ENCODE data around the gene HS6ST1.

Gene HS6ST1

GRCh38 chr2:128311755-128312341 lies 6.8 kb downstream of the HS6ST1 start:
- no peak for FAIRE-seq

DNA sequence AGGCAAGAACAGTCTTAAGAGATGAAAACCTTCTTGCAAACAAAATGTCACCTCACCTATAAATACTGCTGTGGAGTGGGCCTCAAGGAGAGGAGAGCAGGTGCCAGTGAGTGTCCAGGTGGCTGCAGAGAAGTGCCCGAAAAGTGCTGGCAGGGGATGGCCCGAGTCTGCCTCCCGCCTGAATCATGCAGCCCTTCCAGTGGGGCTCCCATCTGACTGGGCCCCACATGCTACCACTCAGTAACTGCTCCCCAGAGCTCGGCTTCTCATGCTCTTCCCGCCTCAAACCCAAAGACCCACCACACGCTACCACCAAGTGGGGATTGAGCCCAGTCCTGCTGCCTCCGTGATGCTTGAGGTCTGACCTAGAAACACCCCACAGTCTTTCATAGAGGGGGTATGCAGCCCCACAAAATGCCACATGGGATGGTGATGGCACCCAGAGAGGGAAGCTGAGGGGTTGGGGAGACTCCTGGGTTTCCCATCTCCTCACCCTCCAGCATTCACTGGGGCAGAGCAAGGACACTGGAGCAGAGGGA lies 7.4 kb downstream of the HS6ST1 start:
- DNase-seq (ENCODE audit: extremely low spot score, insufficient read length, low read depth) (no peak), FAIRE-seq (no peak)

More at GRCh38 chr2:128311755-128312341, 6.8 kb downstream of the HS6ST1 start:
- DNase-seq (ENCODE audit: extremely low spot score, insufficient read length, low read depth), result no peak

DNA sequence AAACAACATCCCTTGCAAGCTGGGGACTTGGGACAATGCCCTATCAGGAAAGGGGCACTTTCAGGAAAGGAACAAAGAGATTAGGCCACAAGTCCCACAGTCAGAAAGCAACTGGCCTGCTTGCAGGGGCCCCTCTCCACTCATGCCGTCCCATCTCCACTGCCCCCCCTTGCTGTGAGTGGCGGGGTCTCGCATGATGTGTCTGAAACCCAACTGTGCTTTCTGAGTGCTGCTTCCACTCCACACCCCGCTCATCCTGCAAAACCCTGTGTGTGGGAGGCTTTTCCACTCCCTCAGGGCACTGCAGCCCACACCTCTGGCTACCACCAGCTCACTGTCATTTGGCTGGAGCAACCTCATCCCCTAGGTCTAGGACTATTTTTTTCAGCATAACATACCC lies 7.9 kb downstream of the HS6ST1 start:
- DNase-seq (ENCODE audit: extremely low spot score, insufficient read length, low read depth) (no peak), FAIRE-seq (no peak)

- DNase-seq (ENCODE audit: extremely low spot score, insufficient read length, low read depth) (no peak), FAIRE-seq (no peak)
Measured at GRCh38 chr2:128310094-128310716, 8.5 kb downstream of the HS6ST1 start.

DNA sequence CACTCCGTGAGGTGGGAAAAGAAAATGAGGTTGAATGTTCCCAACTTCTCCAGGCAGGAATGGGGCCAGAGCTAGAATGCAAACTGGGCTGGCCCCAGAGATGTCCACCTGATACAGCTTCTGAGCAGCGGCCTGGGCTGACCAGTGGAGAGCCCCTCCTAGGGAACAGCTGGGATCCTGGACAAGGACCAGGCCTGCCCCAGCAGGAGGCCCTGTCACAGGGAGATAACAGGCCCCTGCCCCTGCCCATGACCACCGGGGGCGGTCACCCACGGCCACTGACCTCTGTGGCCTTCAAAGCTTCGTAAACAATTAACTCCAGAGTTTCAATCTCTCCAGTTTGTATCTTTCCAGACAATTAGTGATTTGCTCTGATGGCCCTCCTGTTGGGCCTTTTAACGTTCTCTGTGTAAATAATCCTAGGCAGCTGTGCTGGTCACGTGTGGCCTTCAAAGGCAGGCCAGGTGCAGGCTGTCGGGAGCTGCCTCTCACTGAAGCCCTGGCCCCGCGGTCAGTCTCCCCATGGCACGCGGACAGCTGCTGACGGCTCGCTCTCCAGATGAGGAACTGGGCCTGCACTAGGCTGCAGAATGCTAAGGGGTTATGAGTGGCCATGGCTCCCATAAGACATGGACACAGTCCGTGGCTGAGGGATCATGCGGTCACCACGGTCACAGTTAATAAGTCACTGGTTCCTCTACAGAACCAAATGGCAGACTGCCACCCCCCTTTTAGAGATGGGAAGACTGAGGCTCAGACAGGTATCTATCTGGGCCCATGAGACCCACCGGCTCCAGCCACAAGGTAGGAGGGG lies 9.2 kb downstream of the HS6ST1 start:
- DNase-seq (ENCODE audit: extremely low spot score, insufficient read length, low read depth) (no peak), FAIRE-seq (no peak)

DNA sequence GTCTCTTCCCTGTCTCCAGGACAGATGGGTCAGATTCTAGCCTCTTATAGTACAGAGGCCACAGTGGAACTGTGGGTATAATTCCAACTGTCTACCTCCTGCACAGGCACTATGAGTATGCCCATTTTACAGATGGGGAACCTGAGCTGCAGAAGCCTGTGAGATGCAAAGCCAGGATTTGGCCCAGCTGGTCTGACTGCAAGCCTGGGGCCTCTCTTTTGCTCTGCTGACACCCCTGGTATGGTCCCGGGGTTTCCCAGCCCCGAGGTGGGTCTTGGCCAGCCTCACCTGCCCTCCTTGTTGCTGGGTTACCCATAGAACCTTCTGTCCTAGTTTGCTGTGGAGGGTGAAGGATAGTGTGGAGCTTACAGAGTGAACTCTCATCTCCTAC lies 9.8 kb downstream of the HS6ST1 start:
- no peak for FAIRE-seq
- no peak for DNase-seq (ENCODE audit: extremely low spot score, insufficient read length, low read depth)

GRCh38 chr2:128308284-128308731 lies 10.4 kb downstream of the HS6ST1 start:
- no peak for FAIRE-seq
- no peak for DNase-seq (ENCODE audit: extremely low spot score, insufficient read length, low read depth)

GRCh38 chr2:128307595-128307994 lies 11.1 kb downstream of the HS6ST1 start:
- FAIRE-seq (no peak), DNase-seq (ENCODE audit: extremely low spot score, insufficient read length, low read depth) (no peak)

GRCh38 chr2:128306931-128307460 lies 11.7 kb downstream of the HS6ST1 start:
- DNase-seq (ENCODE audit: extremely low spot score, insufficient read length, low read depth) (no peak), FAIRE-seq (no peak)

- no peak for DNase-seq (ENCODE audit: extremely low spot score, insufficient read length, low read depth)
- no peak for FAIRE-seq
Measured at GRCh38 chr2:128306081-128306930, 12.4 kb downstream of the HS6ST1 start.

DNA sequence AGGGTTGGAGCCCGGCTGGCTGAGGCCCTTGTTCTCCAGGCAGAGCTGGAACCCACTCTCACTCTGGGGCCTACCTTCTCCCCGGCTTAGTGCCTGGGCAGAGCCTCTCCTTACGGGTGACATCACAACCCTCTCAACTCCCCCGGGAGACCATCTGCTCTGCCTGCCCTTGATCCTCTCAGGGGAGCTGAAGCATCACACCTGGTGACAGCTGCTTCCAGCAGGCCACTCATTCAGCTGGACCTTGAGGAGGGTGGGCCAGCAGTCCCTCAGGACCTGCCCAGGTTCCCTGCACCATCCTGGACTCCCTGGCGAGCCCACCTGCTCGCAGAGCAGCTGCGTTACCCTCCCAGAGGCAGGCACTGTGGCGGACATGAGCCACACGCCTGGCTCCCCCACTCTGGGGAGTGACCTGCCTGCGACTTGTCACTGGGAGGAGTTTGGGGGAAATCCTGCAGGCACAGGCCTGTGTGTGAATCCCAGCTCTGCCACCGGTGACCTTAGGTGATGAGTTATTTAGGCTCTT lies 13.1 kb downstream of the HS6ST1 start:
- FAIRE-seq (no peak), DNase-seq (ENCODE audit: extremely low spot score, insufficient read length, low read depth) (peak; percentile 44)

DNA sequence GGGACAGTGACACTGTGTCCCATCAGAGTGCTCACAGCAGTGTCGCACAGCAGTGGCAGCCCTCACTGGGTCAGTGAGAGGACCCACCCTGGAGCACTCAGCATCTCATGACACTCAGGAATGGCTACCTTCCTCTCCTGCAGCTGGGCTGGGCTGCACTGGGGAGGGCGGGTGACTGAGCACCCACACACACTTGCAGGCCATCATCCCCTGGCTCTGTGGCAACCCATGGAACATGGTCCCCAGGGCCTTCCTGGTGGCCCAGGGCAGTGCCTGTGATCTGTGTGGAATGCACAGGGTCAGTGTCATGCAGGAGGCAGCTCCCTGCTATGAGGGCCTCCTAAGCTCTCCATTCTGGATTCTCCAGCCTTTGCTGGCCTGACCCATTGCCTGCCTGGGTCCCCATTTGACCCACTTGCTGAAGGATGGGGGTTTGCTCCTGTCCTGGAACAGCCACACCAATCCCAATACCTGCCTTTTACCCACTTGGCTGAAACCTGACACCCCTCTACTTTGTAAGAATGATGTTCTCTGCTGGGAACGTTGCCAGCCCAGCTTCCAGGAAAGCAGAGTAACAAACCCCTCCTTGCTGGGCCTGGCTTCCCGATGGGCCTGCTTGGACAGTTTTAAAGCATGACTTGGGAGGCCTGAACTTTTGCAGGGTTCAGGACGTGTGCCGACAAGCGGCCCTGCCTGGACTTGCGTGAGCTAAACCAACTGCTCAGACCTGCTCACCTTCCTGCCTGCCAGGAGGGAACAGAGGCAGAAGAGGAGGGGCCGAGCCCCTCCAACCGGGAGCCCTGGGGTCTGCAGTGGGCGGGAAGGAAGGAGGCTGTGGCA lies 13.7 kb downstream of the HS6ST1 start:
- no peak for FAIRE-seq

GRCh38 chr2:128304330-128304714 lies 14.3 kb downstream of the HS6ST1 start:
- DNase-seq (ENCODE audit: extremely low spot score, insufficient read length, low read depth), result no peak
- no peak for FAIRE-seq

More for the DNA sequence above, 13.7 kb downstream of the HS6ST1 start:
- DNase-seq (ENCODE audit: extremely low spot score, insufficient read length, low read depth), result no peak

- FAIRE-seq, result no peak
Measured at GRCh38 chr2:128303911-128304310, 14.8 kb downstream of the HS6ST1 start.

DNA sequence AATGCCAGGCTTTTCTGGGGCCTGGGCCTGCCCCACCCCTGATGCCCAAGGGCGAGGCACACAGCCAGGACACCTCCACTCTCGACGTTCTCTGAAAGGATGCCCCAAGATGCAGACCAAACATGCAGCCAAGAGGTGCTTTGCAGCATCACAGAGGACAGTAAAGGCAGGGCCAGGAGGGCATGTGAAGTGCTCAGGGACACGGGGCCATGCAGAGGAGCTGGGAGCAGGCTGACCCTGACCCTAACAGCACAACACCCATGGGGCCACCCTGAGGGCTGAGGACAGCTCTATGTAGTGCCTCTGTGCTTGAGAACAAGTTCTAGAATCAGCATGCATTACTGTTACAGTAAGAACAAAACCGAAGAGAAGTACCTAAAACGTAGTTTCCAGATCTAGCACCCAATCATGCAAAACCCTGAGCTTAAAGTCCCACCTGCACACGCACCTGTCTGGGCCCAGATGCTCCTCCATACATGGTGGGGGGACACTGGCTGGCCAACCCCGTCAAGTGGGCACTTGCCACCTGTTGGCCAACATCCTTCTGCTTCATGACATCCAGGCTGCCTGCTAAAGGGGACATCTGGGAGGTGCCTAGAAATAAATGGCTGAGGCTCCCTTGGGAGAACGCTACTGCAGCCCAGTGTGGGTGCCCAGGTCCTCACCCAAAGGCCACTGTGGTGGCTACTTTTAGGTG lies 15.4 kb downstream of the HS6ST1 start:
- FAIRE-seq, result no peak

More at GRCh38 chr2:128303911-128304310, 14.8 kb downstream of the HS6ST1 start:
- no peak for DNase-seq (ENCODE audit: extremely low spot score, insufficient read length, low read depth)

GRCh38 chr2:128302744-128303067 lies 16.0 kb downstream of the HS6ST1 start:
- no peak for DNase-seq (ENCODE audit: extremely low spot score, insufficient read length, low read depth)
- no peak for FAIRE-seq

More for the DNA sequence above, 15.4 kb downstream of the HS6ST1 start:
- no peak for DNase-seq (ENCODE audit: extremely low spot score, insufficient read length, low read depth)

DNA sequence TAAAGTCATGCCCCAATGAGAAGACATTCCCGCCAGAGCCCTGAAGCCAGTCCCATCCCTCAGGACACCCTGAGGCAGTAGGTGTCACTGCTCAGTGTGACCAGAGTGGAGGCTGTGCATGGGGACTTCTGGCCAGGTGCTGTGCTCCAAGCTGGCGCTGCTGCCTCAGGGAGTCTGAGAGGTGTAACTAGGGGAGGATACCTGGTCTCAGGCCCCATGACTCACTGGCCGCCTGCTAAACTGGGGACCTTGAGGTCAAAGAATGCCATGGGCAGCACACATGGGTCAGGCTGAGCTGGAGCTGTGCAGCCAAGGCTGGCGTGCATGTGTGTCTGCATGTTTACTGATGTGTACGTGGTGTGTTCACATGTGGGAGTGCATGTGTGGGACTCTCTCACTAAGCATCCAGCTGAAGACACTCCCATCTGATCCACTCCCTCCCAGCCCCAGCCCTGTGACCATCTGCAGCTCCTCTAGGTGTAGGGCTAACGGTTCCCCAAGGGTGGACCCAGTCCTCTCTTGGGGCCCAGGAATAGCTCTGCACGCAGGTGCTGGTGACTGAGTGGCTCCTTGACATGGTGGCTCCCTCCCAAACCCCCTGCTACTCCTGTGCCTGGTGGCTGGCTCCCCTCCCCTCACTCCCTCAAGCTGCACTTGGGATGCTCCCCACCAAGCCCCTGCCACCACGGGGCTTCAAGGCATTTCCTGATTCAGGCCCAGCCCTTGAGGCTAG lies 16.5 kb downstream of the HS6ST1 start:
- DNase-seq (ENCODE audit: extremely low spot score, insufficient read length, low read depth), result no peak
- no peak for FAIRE-seq

All from GM18507 (cell line).